GM04504 (cell line): Measurements from ENCODE around the gene DMRT3.

Source experiments
- DNase-seq: peaks from one replicate; pipeline ENCODE4 v3.0.0-alpha.2; 2012; ENCODE audit warnings: low read depth

DMRT3 gene

DNA sequence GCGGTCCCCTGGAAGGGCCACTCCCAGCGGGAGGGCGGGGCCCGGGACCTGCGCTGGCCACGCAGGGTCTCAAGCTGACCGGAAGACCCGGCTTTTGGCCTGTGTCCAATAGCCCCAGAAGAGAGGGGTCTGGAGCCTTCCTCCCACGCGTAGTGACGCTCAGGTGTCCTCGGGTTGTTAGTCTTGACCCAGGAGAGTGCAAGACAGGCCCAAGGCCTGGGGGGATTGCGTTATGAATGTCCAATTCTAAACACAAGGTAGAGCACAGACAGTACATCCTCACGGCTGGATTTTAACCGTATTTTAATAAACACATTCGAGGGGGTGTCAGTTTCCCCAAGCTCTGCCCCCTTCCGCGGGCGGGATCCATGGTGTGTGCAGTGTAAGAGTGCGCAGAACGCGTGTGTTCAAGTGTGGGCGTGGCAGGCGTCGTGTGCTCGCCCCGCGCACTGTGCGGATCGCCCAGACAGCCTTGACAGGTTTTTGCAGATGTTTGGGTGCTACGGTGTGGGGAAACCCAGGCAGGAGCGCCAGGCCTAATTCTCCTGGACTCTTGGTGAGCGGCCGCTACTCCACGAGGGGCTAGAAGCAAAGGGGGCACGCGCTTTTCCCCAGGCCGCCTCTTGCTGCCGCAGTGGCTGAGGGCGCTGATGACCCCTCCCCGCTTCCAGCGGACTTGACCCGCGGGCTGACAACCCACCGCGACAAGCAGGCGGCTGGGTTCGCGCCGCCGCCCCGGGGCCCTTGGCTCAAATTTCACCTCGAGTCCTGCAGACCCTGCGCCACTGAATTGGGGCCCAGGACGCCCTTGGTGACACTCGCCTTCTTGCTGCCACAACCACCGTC, 6.1 kb upstream of the DMRT3 start:
- no peak for DNase-seq

DNA sequence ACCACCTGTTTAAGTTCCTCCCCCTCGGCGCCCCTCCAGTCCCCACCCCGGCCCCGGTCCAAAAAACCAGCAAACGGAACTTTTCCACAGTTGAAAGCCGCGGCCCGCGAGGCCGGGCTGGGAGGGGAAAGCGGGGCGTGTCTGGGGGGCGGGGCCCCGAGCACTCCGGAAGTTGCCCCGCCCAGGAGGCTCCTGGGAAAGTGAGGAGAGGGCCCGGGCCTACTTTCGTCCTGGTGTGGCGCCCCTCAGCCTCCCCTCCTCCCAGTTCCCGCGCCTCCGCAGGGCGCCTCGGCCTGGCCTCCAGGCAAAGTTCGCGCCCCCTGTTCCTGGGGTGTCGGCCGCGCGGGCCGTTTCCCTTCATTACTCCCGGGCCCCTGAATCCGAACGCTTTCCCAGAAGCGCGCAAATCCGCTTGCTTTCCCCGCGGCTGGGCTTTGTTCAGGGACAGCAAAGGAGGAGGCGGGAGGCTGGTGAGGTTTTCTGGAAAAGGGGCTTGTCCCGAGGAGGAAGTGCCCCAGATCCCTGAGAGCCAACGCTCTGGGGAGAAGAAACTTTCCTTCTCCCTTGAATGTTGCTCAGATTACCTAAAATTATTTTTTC, 4.5 kb upstream of the DMRT3 start:
- no peak for DNase-seq

DNA sequence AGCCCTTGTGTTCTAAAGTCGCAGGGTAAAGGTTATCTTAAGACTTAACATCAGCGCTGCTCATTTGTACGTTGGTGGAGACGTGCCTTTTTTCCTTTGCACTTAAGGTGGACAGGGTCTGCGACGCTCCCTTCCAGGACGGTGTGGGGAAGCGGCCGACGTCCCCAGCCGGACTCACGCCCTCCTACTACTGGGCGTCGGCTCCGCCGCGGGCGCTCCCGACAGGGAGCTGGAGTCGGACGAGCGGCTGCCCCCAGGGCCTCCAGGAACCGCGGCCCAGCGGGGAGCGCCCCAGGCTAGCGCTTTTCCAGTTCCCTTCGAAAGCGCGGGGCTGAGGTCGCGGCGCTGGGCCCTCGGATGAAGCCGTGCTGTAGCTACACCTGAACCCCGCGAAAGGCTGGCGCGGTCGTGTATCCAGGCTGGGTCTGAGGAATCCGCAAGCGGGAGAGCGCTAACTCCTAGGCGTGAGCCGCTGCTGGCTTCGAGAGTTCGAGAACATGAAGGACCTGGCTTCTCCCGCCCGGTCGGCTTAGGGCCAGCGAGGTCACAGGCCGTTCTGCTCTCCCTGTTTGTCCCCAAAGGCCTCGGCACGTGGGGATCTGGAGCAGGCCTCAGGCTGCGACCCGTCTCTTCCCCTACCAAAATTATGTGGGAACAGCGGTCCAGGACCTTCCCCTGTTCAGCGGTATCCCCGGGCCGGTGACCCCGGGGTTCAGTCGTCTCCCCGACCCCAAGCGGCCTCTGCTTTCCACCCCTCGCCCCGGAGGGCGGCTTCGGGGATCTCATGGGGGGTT, 3.8 kb upstream of the DMRT3 start:
- DNase-seq = no peak

DNA sequence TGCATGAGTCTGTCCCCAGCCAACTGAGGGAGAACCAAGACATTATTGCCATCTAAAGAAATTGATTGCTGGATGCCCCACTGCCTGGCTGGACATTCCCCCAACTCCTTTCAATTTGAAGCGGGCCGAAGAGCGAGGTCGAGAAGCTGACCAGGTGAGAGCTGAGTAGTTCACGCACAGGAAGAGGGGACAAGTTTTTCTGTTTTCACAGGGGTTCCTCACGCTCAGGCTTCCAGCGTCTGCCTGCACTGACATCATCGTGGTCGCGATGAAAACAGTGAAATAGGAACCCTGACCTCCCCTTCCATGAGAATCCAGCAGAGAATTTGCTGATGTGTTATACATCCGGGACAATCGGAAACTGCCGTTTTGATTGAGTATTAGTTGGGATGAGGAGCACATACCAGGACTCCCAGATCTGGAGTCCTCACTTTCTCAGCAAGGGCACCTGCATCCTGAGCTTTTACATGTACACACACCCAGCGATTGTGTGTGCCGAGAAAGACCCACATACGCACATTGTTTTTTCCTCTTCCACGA, 3.1 kb upstream of the DMRT3 start:
- DNase-seq = no peak

DNA sequence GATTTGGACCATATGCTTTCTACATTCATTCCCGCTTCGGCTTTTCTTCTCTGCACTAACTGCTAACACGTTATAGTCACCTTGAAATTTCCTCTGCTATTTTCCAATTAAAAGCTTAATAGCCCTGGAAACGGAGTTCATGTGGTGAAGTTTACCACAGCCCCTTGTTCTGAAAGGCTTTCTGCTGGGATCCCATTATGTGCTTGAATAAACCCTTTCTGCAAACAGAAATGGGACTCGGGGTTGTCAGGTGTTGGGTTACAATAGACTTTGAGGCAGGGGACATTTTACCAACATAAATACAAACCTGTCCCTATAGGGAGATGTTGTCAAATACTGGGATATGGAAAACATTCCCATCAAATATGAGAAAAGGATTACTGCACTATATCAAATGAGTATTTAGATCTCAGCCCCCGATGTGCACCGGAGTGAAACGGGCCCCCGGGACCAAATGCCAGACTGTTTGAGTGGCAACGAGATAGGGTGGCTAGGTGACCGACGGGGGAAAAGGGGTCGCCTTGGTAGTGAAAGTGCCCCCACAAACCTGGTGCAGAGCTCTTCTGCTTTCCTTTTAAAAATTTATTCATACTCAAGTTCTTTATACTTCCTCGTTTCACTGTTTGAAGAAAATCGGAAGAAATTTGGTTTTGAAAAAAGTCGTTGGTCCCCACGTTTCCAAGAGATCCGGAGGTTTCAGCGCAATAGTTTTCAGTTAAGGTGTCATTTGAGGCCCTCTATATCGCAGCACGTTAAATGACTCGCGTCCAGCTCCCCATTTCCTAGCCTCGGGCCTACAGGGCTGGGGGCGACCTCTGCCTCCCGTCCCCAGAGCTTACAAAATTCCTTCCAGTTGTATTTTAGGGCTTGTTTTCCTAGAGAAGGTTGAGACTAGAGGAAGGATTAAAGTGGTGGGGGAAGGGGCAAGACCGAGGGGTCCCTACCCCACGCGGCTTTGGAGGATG, 2.1 kb upstream of the DMRT3 start:
- no peak for DNase-seq

DNA sequence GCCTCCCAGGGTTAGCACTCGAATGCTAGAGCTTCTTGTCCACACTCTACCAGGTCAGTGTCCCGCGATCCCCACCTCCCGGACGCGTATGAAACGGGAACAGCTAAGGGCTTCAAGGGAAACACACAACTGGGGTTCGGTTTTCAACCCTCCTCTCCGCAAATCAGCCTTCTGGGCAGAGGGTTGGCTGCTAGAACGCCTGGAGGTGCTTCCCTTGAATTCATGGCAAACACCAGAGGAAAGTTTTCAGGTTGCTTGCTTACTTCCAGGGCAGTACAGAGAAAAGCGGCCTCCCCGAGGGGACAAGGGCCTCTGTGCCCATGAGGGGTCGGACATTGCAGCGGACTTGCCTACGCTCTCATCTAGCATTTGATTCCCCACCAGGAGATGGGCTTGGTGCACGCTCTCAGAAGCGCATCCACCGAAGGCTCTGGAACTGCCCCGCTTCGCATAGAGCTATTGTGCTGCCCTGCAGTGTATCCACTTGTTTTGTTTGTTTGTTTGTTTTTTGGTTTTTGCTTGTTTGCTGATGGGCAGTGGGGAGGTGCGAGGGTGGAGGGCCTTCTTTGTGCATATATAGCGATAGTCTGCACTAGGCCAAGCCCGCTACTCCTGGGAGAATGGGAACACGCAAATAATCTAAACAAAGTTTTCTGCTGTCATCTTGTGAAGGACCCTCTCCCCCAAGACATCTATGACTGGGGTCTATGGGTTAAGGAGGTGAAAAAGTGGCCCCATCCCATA, 1.3 kb upstream of the DMRT3 start:
- no peak for DNase-seq

DNA sequence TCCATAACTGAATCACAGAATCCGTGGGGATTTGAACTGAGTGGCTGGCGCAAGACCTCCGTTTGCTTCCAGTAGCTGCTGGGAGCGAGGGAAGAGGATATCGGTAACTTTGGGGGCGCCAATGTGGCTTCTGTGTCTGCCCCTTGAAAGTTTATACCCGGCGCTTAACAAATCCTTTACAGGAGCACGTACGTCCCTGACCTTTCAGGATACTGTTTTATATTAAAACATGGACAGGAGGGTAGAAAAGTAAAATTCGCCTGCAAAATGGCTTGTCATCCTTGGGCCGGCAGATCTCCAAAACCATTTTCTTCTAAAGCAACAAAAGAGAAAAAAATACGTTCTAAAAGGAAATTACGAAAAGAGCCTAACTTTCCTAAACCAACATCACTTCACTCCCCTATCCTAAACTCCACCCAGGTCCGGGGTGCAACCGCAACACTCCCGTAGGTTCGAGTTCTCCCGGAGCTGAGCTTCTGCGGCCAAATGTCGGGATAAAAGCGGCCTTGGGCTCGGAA, 656 bp upstream of the DMRT3 start:
- no peak for DNase-seq

DNA sequence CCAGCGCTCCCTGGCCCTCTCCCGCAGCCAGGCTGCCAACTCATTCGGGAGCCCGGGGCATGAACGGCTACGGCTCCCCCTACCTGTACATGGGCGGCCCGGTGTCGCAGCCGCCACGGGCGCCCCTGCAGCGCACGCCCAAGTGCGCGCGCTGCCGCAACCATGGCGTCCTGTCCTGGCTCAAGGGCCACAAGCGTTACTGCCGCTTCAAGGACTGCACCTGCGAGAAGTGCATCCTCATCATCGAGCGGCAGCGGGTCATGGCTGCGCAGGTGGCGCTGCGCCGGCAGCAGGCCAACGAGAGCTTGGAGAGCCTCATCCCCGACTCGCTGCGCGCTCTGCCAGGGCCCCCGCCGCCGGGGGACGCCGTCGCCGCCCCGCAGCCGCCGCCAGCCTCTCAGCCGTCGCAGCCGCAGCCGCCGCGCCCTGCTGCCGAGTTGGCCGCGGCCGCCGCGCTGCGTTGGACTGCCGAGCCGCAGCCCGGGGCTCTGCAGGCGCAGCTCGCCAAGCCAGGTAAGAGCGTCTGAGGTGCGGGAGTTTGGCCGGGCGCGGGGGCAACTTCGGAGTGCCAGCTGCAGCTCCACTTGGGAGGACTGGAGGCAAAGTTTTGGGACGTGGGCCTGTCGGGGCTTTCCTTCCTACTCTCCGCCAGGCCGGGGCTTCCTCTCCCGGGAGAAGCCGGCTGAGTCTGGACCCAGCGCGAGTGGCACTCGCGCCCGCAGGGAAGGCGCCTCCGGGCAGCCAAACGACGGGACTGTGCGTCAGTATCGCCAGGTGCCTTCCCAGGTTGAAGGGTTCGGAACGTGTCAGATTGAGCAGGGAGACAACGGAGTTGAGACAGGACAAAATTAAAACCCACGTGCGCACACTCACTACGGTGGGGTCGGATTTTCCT, 735 bp downstream of the DMRT3 start:
- no peak for DNase-seq

DNA sequence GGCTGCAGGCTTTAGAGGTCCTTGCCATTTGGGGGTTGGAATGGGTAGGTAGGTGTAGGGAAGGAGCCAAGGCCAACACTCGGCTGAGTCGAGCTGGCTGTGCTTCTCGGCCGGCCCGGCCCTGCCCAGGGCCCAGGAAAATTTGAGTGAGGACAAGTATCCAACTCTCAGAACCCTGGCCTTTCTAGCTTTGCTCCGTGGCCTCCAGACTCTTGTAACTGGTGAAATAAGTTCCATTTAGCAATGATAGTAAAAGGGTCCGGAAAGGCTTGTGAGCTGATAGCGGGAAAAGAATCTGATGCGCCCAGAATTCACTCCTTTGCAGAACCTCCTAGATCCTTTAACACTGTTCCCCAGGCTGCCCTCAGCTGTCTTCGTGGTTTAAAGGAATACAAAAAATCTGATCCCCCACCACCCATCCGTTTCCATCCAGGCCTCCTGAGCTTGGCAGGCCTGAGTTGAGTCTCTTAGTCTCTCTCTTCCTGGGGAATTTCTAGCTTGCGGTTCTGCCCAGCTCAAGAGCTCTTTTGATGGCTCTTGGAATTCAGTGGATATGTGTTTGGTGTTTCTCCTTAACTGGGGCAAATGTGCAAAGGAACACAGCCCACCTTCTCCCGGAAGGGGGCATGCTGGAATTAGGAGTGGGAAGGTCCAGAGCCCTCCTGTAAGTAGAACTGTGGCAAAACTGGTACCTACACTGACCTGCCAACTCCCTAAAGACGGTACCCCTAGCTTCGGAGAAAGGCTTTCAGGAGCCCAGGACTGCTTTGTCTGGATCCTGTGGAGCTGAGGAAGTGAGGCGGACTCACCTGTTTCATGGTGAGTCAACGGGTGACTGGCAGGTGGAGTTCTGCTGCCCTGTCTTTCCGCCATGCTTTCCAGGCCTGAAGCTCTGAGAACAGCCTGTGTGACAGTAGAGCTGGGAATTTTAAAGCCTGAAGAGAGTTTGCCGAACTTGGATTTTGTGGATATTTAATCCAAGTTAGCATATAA, 1.7 kb downstream of the DMRT3 start:
- DNase-seq = no peak

DNA sequence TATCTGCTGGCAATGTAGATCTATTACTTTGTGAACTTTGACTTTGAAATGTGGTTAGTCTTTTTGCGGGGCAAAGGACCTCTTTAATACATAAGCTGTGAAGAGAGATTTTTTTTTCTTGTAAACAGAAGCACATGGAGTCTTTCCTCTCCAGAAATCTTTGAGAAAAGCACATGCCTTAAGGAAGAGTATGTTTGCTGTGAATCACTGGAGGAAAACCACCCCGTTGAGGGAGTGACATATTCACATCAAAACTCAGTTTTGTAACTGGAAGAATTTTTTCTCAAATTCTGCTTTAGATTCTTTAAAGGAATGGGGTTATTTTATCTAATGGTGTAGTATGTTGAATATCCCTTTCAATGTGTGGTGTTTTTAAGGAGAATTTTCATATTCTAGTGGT, 3.5 kb downstream of the DMRT3 start:
- no peak for DNase-seq

DNA sequence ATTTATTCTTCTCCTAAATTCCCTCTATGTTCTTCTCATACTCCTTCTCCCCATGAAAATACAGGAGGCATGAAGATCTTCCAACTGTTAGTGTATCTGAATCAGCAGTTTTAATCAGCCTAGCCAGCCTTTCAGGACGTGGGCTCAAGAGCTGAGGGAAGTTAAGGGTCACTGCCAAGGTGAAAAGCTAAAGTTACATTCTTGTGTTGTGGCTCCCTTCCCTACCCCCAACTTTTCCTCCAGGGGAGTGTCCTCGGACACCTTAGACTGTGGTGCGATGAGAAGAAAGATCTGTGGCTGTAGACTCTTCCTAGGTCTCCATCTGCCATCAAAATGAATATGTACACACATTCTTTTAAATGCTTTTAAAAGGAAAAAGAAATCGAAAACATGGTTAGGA, 4.2 kb downstream of the DMRT3 start:
- DNase-seq = no peak

DNA sequence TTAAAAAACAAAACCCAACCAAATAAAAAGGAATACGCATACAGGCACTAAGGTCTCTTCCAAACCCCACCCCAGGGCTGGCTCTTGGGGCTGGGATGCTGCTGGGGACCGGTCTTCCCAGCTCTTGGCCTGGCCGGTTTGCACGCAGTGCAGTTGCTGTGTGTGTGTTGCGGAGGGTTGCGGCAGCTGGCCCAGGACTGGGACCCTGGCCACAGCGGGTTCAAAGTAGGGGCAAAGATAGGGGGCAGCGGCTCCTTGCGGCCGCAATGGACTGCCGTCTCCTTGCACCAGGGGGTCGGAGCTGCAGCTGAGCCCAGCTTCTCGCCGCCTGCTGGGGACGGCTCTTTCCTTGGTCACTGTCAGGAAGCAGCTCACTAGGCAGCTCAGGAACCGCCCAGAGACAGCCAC, 5.0 kb downstream of the DMRT3 start:
- no peak for DNase-seq

DNA sequence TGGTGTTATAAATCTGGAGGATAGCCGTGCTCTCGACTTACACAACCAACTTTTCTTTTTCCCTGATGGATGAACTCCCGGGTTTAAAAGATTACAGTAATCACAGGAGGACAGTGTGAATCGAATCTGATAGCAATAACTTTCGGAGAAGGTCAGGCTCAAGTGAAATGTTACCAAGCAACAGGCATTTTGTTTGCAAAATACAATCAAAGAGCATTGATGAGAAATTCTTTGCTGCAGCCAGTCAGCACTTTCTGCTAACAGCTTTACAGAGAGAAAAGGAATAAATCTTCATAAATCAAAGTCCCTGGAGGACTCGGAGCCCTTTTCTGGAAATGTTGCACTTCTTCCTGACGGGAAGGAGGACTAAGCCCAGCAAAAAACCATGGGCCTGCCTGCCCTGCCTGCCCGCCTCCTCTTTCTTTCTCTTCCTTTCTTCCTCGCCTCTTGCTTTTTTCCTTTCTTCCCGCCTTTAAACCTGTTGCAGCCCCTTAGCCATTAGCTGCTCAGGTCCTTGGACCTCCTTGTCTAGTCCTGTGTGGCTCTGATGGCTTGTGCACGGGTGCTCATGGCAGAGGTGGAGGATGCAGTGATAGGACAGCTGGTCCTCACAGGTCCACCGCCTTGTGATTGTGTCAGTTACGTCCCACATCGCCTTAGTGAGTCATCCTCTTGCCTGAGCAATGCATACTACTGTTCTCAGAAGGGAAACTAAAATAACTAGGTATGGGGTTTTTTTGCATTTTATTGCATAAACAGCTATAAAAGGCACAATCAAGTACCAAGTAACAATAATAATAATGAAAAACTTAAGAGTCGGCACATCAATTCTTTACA, 6.2 kb downstream of the DMRT3 start:
- DNase-seq = no peak

DNA sequence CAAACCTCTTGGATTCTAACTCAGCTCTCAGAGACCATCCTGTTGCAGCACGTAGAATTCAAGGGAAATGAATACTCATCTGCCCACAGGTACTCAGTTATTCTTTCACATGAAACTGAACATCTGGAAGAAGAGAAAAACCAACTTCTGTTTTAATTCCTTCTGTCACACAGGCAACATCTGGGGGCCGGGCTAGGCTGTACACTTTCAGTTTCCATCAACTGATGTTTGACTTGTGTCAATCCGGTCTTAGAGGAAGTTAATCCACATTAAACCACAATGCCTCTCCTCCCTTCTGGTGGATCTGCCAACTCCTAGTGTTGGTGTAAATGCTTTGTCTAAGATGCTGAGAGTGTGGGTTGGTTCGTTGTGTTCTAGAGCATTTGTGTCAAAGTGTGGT, 17.6 kb downstream of the DMRT3 start:
- no peak for DNase-seq

DNA sequence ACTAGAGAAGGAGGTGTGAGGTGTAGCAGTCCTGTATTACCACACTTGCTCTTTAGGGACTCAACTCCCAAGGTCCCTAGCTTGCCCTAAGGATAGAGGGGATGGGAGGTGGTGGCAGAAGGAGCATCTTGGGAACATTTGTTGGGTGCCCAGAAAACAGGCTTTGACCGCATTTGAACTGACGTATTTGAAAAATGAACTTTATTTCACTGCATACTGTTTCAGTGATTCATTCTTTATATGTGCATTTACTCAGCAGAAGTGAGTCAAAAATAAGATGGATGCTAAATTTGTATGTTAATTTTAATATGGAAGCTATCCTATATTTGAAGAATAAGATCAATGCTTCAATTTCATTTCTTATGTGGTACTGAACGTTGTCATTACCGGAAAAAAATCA, 18.7 kb downstream of the DMRT3 start:
- DNase-seq = no peak

DNA sequence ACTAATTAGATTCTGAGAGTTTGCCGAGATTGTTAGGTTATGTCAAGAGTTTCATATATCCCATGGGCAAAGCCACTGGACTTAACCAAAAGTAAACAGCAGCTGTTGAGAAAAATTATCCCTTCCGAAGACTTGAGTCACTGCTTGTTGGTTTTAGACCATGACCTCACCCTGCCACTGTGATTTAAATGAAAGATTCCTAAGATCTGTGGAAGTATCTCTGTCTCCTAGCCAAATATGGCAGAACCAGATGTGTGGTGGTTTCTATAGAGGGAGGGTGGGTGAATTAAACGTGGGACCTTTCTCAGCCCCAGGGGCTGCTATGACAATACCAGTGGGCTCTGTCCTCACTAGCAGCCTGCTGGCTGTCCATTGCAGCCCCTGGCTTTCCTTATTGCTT, 19.3 kb downstream of the DMRT3 start:
- peak; percentile 10 for DNase-seq
